Measurements from ENCODE around the gene C14orf119.

- no peak for TF ChIP-seq POLR2A (IDR thresholded peaks at IDR 0.05; ENCODE audit: low read depth, low read length)
- no peak for TF ChIP-seq POLR2AphosphoS5 (IDR thresholded peaks at IDR 0.05; ENCODE audit: low read depth, low read length)
Observed at GRCh38 chr14:23101213-23101970, 6.1 kb downstream of the C14orf119 start.
